ENCODE results near the gene ENHO.

- TF ChIP-seq CTCF (IDR thresholded peaks at IDR 0.05; ENCODE audit: insufficient read depth, low read length) (no peak), GABPA (IDR thresholded peaks at IDR 0.05; ENCODE audit: low read depth) (no peak)
Measured at GRCh38 chr9:34552606-34552981, 29.8 kb upstream of the ENHO start.
